Aorta (tissue), 5 donors: Measurements from ENCODE around the gene KCNMA1. TPM values are rescaled to one million over a fixed set of nuclear protein-coding genes. Genes with fewer than 3 reads are reported as not detected.

Experiments
- ATAC-seq: fragments of 200-7000 bp; cut with Tn5 transposase; one replicate; pipeline ENCODE4 v1.9.1; 2022; ENCODE audit warnings: moderate library complexity; ENCODE audit not compliant: low FRiP score
- DNase-seq, 2 donors: peaks; one replicate each; pipeline ENCODE4 v3.0.0-alpha.2; 2020
- H3K27ac ChIP-seq, 2 donors: one replicate each; pipeline ENCODE4 v1.5.1; 2013; ENCODE audit warnings: low read length in 2 of 2, mild to moderate bottlenecking in 2 of 2, moderate library complexity in 2 of 2, control low read depth in 1 of 2, inconsistent platforms in 1 of 2, low read depth in 1 of 2
- H3K27me3 ChIP-seq, 2 donors: one replicate each; pipeline ENCODE4 v1.6.1; 2013; ENCODE audit warnings: control low read depth in 1 of 2, low read length in 1 of 2, mild to moderate bottlenecking in 1 of 2, moderate library complexity in 1 of 2; ENCODE audit not compliant: insufficient read depth in 2 of 2, control insufficient read depth in 1 of 2
- H3K36me3 ChIP-seq, 2 donors: one replicate each; pipeline ENCODE4 v1.6.1; 2013; ENCODE audit warnings: control low read depth in 1 of 2, low read length in 1 of 2, mild to moderate bottlenecking in 1 of 2; ENCODE audit not compliant: insufficient read depth in 2 of 2, control insufficient read depth in 1 of 2
- H3K4me1 ChIP-seq, 2 donors: one replicate each; pipeline ENCODE4 v1.6.1; 2013; ENCODE audit warnings: low read length in 2 of 2, control low read depth in 1 of 2, mild to moderate bottlenecking in 1 of 2, moderate library complexity in 1 of 2; ENCODE audit not compliant: insufficient read depth in 2 of 2, control insufficient read depth in 1 of 2
- H3K4me3 ChIP-seq, 2 donors: one replicate each; pipeline ENCODE4 v1.5.1; 2013; ENCODE audit warnings: low read length in 2 of 2, control low read depth in 1 of 2, mild to moderate bottlenecking in 1 of 2
- H3K9me3 ChIP-seq: one replicate; pipeline ENCODE4 v1.6.1; 2013; ENCODE audit warnings: mild to moderate bottlenecking, low read length; ENCODE audit not compliant: control insufficient read depth
- WGBS, 2 donors: extraction: QIAGEN DNeasy Blood & Tissue Kit; methylation state at CpG; one replicate each; pipeline ENCODE4 v1.1.7; 2013; 5-methylcytosine and 5-hydroxymethylcytosine counted together
- intact Hi-C, 2 donors: fragments of 100-400 bp; cut with DNase I; formaldehyde crosslinking; loops; one replicate each; pipeline versions ENCODE4 v1.14.2 to v1.15.0; 2022
- polyA plus RNA-seq, 2 donors: library from polyadenylated mRNA; stranded (reverse); fragments of 200-250 nt; gene quantifications; one replicate each; pipeline ENCODE4 v1.2.3, GENCODE V29; 2013
- total RNA-seq, 2 donors: library from RNA; stranded (reverse); fragmentation: NEBNext Ultra II Directional; extraction: Animal tissue kit (Norgen Biotek cat#: 25700); gene quantifications; one replicate each; pipeline ENCODE4 v1.2.1, GENCODE V29; 2021
- donor health status: healthy with polysubstance abuse.
- donor health status: Bipolar disorder and iron deficiency.
- donor health status: DM: no; HTN: no; CAD: no.
- donor health status: DM: no; HTN: no; CAD: no.
- donor health status: DM: yes; HTN: yes; CAD: no.

The KCNMA1 gene
- total and polyA plus RNA-seq, 4 donors, result 36.8 to 163 (median 125) TPM

- 11 to 15% methylated on average over 10 of the region's 10 CpGs for WGBS, 2 donors
- Histone ChIP-seq H3K4me1 (peaks cover 0 to 2% of the 10 kb centered on the region in 2 donors), H3K9me3 (no peaks in the 10 kb centered on the region), H3K27me3 (no peaks in the 10 kb centered on the region), H3K27ac (peak overlapping the region in 1 of 2 donors; percentile 30), H3K4me3 (no peak overlapping the region), H3K36me3 (no peaks in the 10 kb centered on the region)
- no peak for DNase-seq
- intact Hi-C loops, result no loop called here
- no peak for ATAC-seq
These were observed 238.4 kb downstream of the KCNMA1 start for GRCh38 chr10:77398986-77399755.

GRCh38 chr10:77398558-77398957 is 239.1 kb downstream of the KCNMA1 start:
- WGBS, 2 donors, result 4 to 8% methylated on average over 2 of the region's 2 CpGs
- no peak for DNase-seq
- Histone ChIP-seq H3K36me3 (no peaks in the 10 kb centered on the region), H3K4me1 (peaks cover 0 to 2% of the 10 kb centered on the region in 2 donors), H3K27me3 (no peaks in the 10 kb centered on the region), H3K27ac (no peak overlapping the region), H3K9me3 (no peaks in the 10 kb centered on the region), H3K4me3 (no peak overlapping the region)
- intact Hi-C loops, result no loop called here
- ATAC-seq, result no peak

DNA sequence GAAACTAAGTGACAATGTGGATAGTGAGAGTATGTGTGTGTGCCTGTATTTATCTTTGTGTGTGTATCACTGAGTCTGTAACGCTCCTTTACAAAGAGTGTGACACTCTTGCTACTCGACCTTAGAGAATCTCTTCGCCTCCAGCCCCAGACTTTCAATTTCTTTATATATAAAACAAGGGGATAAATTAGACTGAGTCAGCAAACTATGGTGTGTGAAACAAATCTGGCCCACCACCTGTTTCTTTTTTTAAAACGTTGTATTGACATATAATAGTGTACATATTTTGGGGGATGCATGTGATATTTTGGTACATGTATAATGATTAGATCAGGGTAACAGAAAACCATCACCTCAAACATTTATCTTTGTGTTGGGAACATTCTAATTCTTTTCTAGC is 240.5 kb downstream of the KCNMA1 start:
- no peaks in the 10 kb centered on the region for H3K27me3 ChIP-seq
- H3K4me1 ChIP-seq, result peaks cover 0 to 2% of the 10 kb centered on the region in 2 donors
- ATAC-seq (no peak), DNase-seq (no peak)
- no peak overlapping the region for H3K4me3 ChIP-seq
- H3K9me3 ChIP-seq, result no peaks in the 10 kb centered on the region
- H3K36me3 ChIP-seq, result no peaks in the 10 kb centered on the region
- intact Hi-C loops, result no loop called here
- H3K27ac ChIP-seq, result no peak overlapping the region
- WGBS, 2 donors, result 77 to 84% methylated on average over 4 of the region's 4 CpGs

DNA sequence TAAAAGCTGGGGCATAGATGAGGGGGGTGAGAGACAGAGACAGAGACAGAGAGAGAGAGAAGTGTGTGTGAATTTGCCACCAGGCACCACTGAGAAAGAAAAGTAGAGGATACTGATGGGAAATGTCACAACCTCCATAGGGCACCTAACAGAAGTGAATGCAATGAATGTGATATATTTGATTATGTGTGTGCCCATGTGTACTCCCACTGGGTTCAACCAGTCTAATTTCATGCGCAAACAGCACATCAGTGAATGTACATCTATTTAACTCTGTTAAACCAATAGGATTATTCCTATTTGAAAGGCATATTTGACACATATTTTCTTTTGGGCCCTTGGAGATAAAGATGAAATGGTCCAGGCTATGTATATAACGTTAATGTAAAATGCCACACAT is 241.3 kb downstream of the KCNMA1 start:
- no peak for DNase-seq
- intact Hi-C loops, result no loop called here
- no peaks in the 10 kb centered on the region for H3K27me3 ChIP-seq
- 91 to 94% methylated on average over 2 of the region's 2 CpGs for WGBS, 2 donors
- no peak overlapping the region for H3K4me3 ChIP-seq
- H3K36me3 ChIP-seq, result no peaks in the 10 kb centered on the region
- H3K27ac ChIP-seq, result no peak overlapping the region
- peaks cover 4 to 5% of the 10 kb centered on the region in 2 donors for H3K4me1 ChIP-seq
- H3K9me3 ChIP-seq, result no peaks in the 10 kb centered on the region
- ATAC-seq, result no peak

GRCh38 chr10:77393821-77394501 is 243.6 kb downstream of the KCNMA1 start:
- Histone ChIP-seq H3K4me3 (no peak overlapping the region), H3K4me1 (peaks cover 9 to 21% of the 10 kb centered on the region in 2 donors), H3K36me3 (no peaks in the 10 kb centered on the region), H3K9me3 (no peaks in the 10 kb centered on the region), H3K27ac (peak overlapping the region in 1 of 2 donors; percentile 30), H3K27me3 (no peaks in the 10 kb centered on the region)
- ATAC-seq, result no peak
- whole genome bisulfite sequencing, 2 donors, result 64 to 72% methylated on average over 9 of the region's 9 CpGs
- DNase-seq, result no peak
- intact Hi-C loops, result loop anchor here (1.0 to 5.0 kb wide), 6 partner anchors 22 to 243 kb away; partner anchors contain the start of gene KCNMA1 (in 2 of the 2)

GRCh38 chr10:77393411-77393810 is 244.2 kb downstream of the KCNMA1 start:
- H3K27ac ChIP-seq, result peak overlapping the region in 1 of 2 donors; percentile 77

GRCh38 chr10:77392851-77393250 is 244.8 kb downstream of the KCNMA1 start:
- Histone ChIP-seq H3K27ac (peak overlapping the region; percentile 52 to 77), H3K9me3 (no peaks in the 10 kb centered on the region), H3K4me1 (peaks cover 7 to 25% of the 10 kb centered on the region in 2 donors), H3K36me3 (no peaks in the 10 kb centered on the region), H3K27me3 (no peaks in the 10 kb centered on the region), H3K4me3 (no peak overlapping the region)
- ATAC-seq, result peak; percentile 49
- intact Hi-C loops, result loop anchor here (1.0 to 5.0 kb wide), 6 partner anchors 23 to 244 kb away; partner anchors contain the start of gene KCNMA1 (in 2 of the 2)
- WGBS, 2 donors, result 12 to 13% methylated on average over 6 of the region's 6 CpGs
- DNase-seq, result peak; percentile 72 to 88

More at GRCh38 chr10:77393411-77393810, 244.2 kb downstream of the KCNMA1 start:
- Histone ChIP-seq H3K27me3 (no peaks in the 10 kb centered on the region), H3K4me3 (no peak overlapping the region), H3K9me3 (no peaks in the 10 kb centered on the region), H3K36me3 (no peaks in the 10 kb centered on the region), H3K4me1 (peaks cover 7 to 25% of the 10 kb centered on the region in 2 donors)
- intact Hi-C loops, result loop anchor here (1.0 to 5.0 kb wide), 6 partner anchors 23 to 244 kb away; partner anchors contain the start of gene KCNMA1 (in 2 of the 2)
- ATAC-seq (no peak), DNase-seq (no peak)
- 62 to 78% methylated on average over 3 of the region's 3 CpGs for WGBS, 2 donors

- H3K9me3 ChIP-seq, result no peaks in the 10 kb centered on the region
- peaks cover 7 to 25% of the 10 kb centered on the region in 2 donors for H3K4me1 ChIP-seq
- WGBS, 2 donors, result 40 to 46% methylated on average over 2 of the region's 2 CpGs
- H3K4me3 ChIP-seq, result no peak overlapping the region
- intact Hi-C loops, result loop anchor here (2.0 to 5.0 kb wide), 5 partner anchors 25 to 245 kb away; partner anchors contain the start of gene KCNMA1 (in 2 of the 2)
- no peaks in the 10 kb centered on the region for H3K36me3 ChIP-seq
- DNase-seq, result no peak
- peak overlapping the region; percentile 52 to 77 for H3K27ac ChIP-seq
- no peak for ATAC-seq
- H3K27me3 ChIP-seq, result no peaks in the 10 kb centered on the region
These were observed 245.3 kb downstream of the KCNMA1 start for GRCh38 chr10:77392236-77392721.
